Measurements from ENCODE around the gene LHX6. TPM values are rescaled to one million over a fixed set of nuclear protein-coding genes. Genes with fewer than 3 reads are reported as not detected.

The LHX6 gene
- total and polyA plus RNA-seq, 2 of the 13 experiments (the other 11 are each of a cell fraction or from before 2014, with no cell fraction given): 1.1 to 1.3 TPM

DNA sequence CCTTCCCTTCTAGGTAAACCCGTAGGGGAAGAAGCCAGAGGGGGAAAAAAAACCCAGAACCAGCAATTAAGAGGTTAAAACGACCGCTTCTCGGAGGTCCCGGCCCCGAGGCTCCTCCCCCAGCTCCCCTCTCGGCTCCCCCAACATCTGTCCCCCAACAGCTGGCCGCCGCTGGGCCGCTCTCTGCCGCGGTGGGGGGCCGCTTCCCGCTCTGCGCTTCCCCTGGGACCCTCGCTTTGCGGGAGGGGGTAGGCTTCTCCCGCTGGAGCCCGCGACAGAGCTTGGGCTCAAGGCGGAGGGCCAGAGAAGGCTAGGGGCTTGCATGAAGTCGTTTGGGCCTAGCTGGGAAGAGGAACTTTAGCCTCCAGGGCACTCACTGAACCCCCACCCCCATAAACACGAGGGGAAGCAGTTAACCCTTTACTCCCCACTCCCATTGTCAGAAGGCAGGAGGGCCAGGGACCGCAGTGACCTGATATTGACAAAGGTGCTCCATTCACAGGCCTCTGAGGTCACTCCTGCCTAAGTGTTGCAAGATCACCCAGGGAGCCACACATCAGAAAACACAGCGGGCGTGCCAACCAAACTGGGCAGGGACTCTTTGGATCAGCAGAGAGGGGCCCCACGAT lies 7.5 kb downstream of the LHX6 start (continued):
- TF ChIP-seq HDAC2 (CRISPR knock-in tag; IDR thresholded peaks at IDR 0.05) (no peak), ZBTB7A (CRISPR knock-in tag; IDR thresholded peaks at IDR 0.05) (peak; percentile 67; the same call in 1 of the 2 replicates), PHF8 (CRISPR knock-in tag; IDR thresholded peaks at IDR 0.05) (0 out of 2 replicates have a peak, but pooled peaks have one; percentile 22), SALL1 (CRISPR knock-in tag; IDR thresholded peaks at IDR 0.05) (peak; percentile 29; the same call in 1 of the 2 replicates), ZFX (CRISPR knock-in tag; IDR thresholded peaks at IDR 0.05; ENCODE audit: low read depth) (peak; percentile 59)
- TF ChIP-seq, protein P1, sequence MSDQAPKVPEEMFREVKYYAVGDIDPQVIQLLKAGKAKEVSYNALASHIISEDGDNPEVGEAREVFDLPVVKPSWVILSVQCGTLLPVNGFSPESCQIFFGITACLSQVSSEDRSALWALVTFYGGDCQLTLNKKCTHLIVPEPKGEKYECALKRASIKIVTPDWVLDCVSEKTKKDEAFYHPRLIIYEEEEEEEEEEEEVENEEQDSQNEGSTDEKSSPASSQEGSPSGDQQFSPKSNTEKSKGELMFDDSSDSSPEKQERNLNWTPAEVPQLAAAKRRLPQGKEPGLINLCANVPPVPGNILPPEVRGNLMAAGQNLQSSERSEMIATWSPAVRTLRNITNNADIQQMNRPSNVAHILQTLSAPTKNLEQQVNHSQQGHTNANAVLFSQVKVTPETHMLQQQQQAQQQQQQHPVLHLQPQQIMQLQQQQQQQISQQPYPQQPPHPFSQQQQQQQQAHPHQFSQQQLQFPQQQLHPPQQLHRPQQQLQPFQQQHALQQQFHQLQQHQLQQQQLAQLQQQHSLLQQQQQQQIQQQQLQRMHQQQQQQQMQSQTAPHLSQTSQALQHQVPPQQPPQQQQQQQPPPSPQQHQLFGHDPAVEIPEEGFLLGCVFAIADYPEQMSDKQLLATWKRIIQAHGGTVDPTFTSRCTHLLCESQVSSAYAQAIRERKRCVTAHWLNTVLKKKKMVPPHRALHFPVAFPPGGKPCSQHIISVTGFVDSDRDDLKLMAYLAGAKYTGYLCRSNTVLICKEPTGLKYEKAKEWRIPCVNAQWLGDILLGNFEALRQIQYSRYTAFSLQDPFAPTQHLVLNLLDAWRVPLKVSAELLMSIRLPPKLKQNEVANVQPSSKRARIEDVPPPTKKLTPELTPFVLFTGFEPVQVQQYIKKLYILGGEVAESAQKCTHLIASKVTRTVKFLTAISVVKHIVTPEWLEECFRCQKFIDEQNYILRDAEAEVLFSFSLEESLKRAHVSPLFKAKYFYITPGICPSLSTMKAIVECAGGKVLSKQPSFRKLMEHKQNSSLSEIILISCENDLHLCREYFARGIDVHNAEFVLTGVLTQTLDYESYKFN (CRISPR knock-in tag; conservative IDR thresholded peaks at IDR 0.05): no peak

- DNase-seq (ENCODE audit: low spot score) (no peak), ATAC-seq (no peak), FAIRE-seq (no peak)
- BruUV-seq (replicated peaks): no TSS peak
- Histone ChIP-seq H3K27ac (ENCODE audit: extremely low read length, insufficient read depth, low read length) (no peak overlapping the region), H3K4me3 (replicated peaks in 1 of 3; ENCODE audit: insufficient read depth in 1 of 3, low read depth in 2 of 3, low read length in 3 of 3) (peak overlapping the region; percentile 43 to 57 (median 52); a peak in 2 of 6 replicates), H3K79me2 (ENCODE audit: insufficient read depth, low read length) (no peaks in the 10 kb centered on the region), H3K27me3 (ENCODE audit: control insufficient read depth in 1 of 2, insufficient read depth in 2 of 2, low read length in 2 of 2) (peaks cover 8 to 89% of the 10 kb centered on the region in 2 experiments; a peak in 4 of 5 replicates), H3K36me3 (replicated peaks in 1 of 2; ENCODE audit: control insufficient read depth in 1 of 2, insufficient read depth in 2 of 2, low read length in 2 of 2) (no peaks in the 10 kb centered on the region), H4K20me1 (ENCODE audit: insufficient read depth, low read length) (no peaks in the 10 kb centered on the region), H3K9ac (ENCODE audit: insufficient read depth, low read depth, low read length) (no peak overlapping the region), H3K4me1 (ENCODE audit: insufficient read depth, low read length) (peaks cover 48% of the 10 kb centered on the region), H2AFZ (ENCODE audit: low read length) (no peak overlapping the region), H3K9me3 (ENCODE audit: low read length) (no peaks in the 10 kb centered on the region), H3K4me2 (ENCODE audit: low read depth, low read length) (peak overlapping the region; percentile 83)
- intact Hi-C loops (cut with micrococcal nuclease; ENCODE audit: unreplicated experiment) (no loop called here), in situ Hi-C loops (cut with HindIII; ENCODE audit: extremely low pct_ligation_motif_present, low pct_unique_long_range_greater_than_20kb) (no loop called here)
- 67% methylated on average over 18 of the region's 18 CpGs for WGBS (ENCODE audit: low lambda C conversion rate)
- TF ChIP-seq CBX2 (IDR thresholded peaks at IDR 0.05; ENCODE audit: low read depth, low read length): peak; percentile 51; the same call in 1 of the 2 replicates
- no peak for TF ChIP-seq CBX2 (CRISPR knock-in tag; IDR thresholded peaks at IDR 0.05; ENCODE audit: low read depth)
- TF ChIP-seq HIC2 (CRISPR knock-in tag; IDR thresholded peaks at IDR 0.05; ENCODE audit: low read depth): no peak
- no peak for TF ChIP-seq JUNB (CRISPR knock-in tag; IDR thresholded peaks at IDR 0.05; ENCODE audit: borderline replicate concordance)
- TF ChIP-seq NR3C1 (CRISPR knock-in tag; IDR thresholded peaks at IDR 0.05): no peak
- ChIA-PET CTCF (ENCODE audit: low intra/inter-chr PET ratio, low total read pairs) (no interaction called here), POLR2A (no interaction called here)
Observed at GRCh38 chr9:122220673-122221182, 8.0 kb downstream of the LHX6 start.

All from HepG2 (cell line).